OCI-LY7 (cell line): ENCODE results near the gene PPP1R2.

Source experiments
- EZH2phosphoT487 ChIP-seq: fragments of 200-600 bp; sonication (generic); IDR thresholded peaks from 2 replicates; pipeline ENCODE4 v1.6.1; 2018; ENCODE audit warnings: low read depth, borderline replicate concordance, mild to moderate bottlenecking, mixed run types, antibody characterized with exemption, low read length, moderate library complexity, mixed read lengths
- TF ChIP-seq, protein P1 (sequence below): fragments of 200-600 bp; sonication (generic); conservative IDR thresholded peaks from 2 replicates; pipeline ENCODE4 v1.5.1; 2014; ENCODE audit warnings: mild to moderate bottlenecking, antibody characterized with exemption, low read length, moderate library complexity, mixed read lengths

DNA sequence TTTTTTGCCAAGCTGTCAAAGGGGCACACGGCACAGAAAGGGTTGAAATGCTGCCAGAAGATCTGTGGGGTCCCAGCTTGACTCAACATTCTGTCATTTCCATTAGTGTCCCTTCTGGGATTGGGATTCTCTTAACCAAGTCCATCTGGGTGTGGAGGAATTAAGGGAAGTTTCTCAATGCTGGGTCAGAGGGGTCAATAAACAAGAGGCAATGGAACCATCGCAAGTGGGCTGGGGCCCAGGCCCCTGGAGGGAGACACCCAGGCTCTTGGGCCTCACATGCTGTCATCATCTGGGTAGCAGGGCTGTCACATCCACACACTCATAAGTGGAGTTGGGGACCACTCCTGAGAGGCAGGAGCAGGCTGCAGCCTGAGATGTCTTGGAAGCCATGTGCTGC is 48.7 kb upstream of the PPP1R2 start:
- TF ChIP-seq, protein P1, sequence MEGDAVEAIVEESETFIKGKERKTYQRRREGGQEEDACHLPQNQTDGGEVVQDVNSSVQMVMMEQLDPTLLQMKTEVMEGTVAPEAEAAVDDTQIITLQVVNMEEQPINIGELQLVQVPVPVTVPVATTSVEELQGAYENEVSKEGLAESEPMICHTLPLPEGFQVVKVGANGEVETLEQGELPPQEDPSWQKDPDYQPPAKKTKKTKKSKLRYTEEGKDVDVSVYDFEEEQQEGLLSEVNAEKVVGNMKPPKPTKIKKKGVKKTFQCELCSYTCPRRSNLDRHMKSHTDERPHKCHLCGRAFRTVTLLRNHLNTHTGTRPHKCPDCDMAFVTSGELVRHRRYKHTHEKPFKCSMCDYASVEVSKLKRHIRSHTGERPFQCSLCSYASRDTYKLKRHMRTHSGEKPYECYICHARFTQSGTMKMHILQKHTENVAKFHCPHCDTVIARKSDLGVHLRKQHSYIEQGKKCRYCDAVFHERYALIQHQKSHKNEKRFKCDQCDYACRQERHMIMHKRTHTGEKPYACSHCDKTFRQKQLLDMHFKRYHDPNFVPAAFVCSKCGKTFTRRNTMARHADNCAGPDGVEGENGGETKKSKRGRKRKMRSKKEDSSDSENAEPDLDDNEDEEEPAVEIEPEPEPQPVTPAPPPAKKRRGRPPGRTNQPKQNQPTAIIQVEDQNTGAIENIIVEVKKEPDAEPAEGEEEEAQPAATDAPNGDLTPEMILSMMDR = no peak
- no peak for TF ChIP-seq EZH2phosphoT487
